Smooth muscle cell (in vitro differentiated cells): ENCODE results near the gene UPK1B. TPM values are rescaled to one million over a fixed set of nuclear protein-coding genes. Genes with fewer than 3 reads are reported as not detected.

ENCODE experiments used
- DNase-seq: peaks from one replicate; lab custom pipeline; 2025; ENCODE audit not compliant: unreplicated experiment; lab: John Stamatoyannopoulos, UW
- H2AFZ ChIP-seq: fragments of 200-600 bp; sonication (generic); 2 replicates; pipeline ENCODE4 v1.6.0; 2016; ENCODE audit warnings: antibody characterized with exemption, low read depth, mild to moderate bottlenecking
- H3F3A ChIP-seq: fragments of 200-600 bp; sonication (generic); 2 replicates; pipeline ENCODE4 v1.6.0; 2017; ENCODE audit warnings: antibody characterized with exemption, low read depth
- H3K27ac ChIP-seq: fragments of 200-600 bp; sonication (generic); 2 replicates; pipeline ENCODE4 v1.5.1; 2016; ENCODE audit warnings: low read depth, mild to moderate bottlenecking
- H3K27me3 ChIP-seq: fragments of 200-600 bp; sonication (generic); 2 replicates; pipeline ENCODE4 v1.6.1; 2016; ENCODE audit warnings: low read depth, mild to moderate bottlenecking
- H3K36me3 ChIP-seq: fragments of 200-600 bp; sonication (generic); 2 replicates; pipeline ENCODE4 v1.5.1; 2016; ENCODE audit warnings: low read depth
- H3K4me1 ChIP-seq: fragments of 200-600 bp; sonication (generic); 2 replicates; pipeline ENCODE4 v1.5.1; 2016; ENCODE audit warnings: low read depth
- H3K4me2 ChIP-seq: fragments of 200-600 bp; sonication (generic); 2 replicates; pipeline ENCODE4 v1.6.0; 2016; ENCODE audit warnings: mild to moderate bottlenecking
- H3K4me3 ChIP-seq: fragments of 200-600 bp; sonication (generic); 2 replicates; pipeline ENCODE4 v1.5.1; 2016; ENCODE audit warnings: mild to moderate bottlenecking
- H3K79me2 ChIP-seq: fragments of 200-600 bp; sonication (generic); 2 replicates; pipeline ENCODE4 v1.6.0; 2016; ENCODE audit warnings: low read depth, mild to moderate bottlenecking
- H3K9ac ChIP-seq: fragments of 200-600 bp; sonication (generic); 2 replicates; pipeline ENCODE4 v1.6.0; 2016; ENCODE audit warnings: low read depth
- H3K9me3 ChIP-seq: fragments of 200-600 bp; sonication (generic); replicated peaks from 2 replicates; pipeline ENCODE4 v1.5.1; 2016; ENCODE audit warnings: low read depth
- H4K20me1 ChIP-seq: fragments of 200-600 bp; sonication (generic); 2 replicates; pipeline ENCODE4 v1.6.0; 2016; ENCODE audit warnings: low read depth
- CTCF ChIP-seq: fragments of 200-600 bp; sonication (generic); IDR thresholded peaks from 2 replicates; pipeline ENCODE4 v1.5.1; 2017; ENCODE audit warnings: borderline replicate concordance, mild to moderate bottlenecking, antibody characterized with exemption; ENCODE audit not compliant: insufficient read depth, poor library complexity, severe bottlenecking
- WGBS: methylation state at CpG from one replicate; pipeline ENCODE4 v1.1.7; 2016; ENCODE audit warnings: low lambda C conversion rate; 5-methylcytosine and 5-hydroxymethylcytosine counted together
- polyA plus RNA-seq: library from polyadenylated mRNA; unstranded; fragments of >200 nt; fragmentation: Nextera tagmentation; extraction: Ambion mirVana; gene quantifications from 2 replicates; pipeline ENCODE4 v1.2.1, GENCODE V29; 2016
- total RNA-seq: library from RNA; depleted of rRNA; stranded (reverse); fragments of >200 nt; gene quantifications from 2 replicates; pipeline ENCODE4 v1.2.3, GENCODE V29; 2014

UPK1B gene
- total and polyA plus RNA-seq, 2 experiments from 2014 or later: 1.1 to 9.1 TPM

GRCh38 chr3:119211803-119212202, 38.4 kb downstream of the UPK1B start:
- Histone ChIP-seq H3K9me3 (no peaks in the 10 kb centered on the region), H3K27me3 (no peaks in the 10 kb centered on the region), H3K36me3 (peaks cover 4% of the 10 kb centered on the region), H4K20me1 (no peaks in the 10 kb centered on the region), H2AFZ (no peak overlapping the region), H3K79me2 (no peaks in the 10 kb centered on the region), H3K4me1 (no peaks in the 10 kb centered on the region), H3K9ac (no peak overlapping the region), H3F3A (no peaks in the 10 kb centered on the region), H3K4me2 (no peak overlapping the region), H3K4me3 (no peak overlapping the region), H3K27ac (no peak overlapping the region)
- WGBS: 96% methylated on average over 6 of the region's 6 CpGs
- no peak for DNase-seq
- TF ChIP-seq CTCF: no peak

GRCh38 chr3:119219069-119219468, 45.7 kb downstream of the UPK1B start:
- Histone ChIP-seq H3K4me3 (no peak overlapping the region), H3K36me3 (no peaks in the 10 kb centered on the region), H3K4me2 (no peak overlapping the region), H3K9me3 (no peaks in the 10 kb centered on the region), H3K9ac (no peak overlapping the region), H3K4me1 (no peaks in the 10 kb centered on the region), H2AFZ (no peak overlapping the region), H3K27me3 (no peaks in the 10 kb centered on the region), H4K20me1 (no peaks in the 10 kb centered on the region), H3K79me2 (no peaks in the 10 kb centered on the region), H3K27ac (no peak overlapping the region), H3F3A (no peaks in the 10 kb centered on the region)
- DNase-seq: no peak
- 98% methylated on average over 4 of the region's 4 CpGs for WGBS
- TF ChIP-seq CTCF: no peak

- Histone ChIP-seq H3K4me1 (no peaks in the 10 kb centered on the region), H3K4me2 (no peak overlapping the region), H3K9ac (no peak overlapping the region), H3K27me3 (no peaks in the 10 kb centered on the region), H4K20me1 (no peaks in the 10 kb centered on the region), H3K36me3 (no peaks in the 10 kb centered on the region), H3K79me2 (no peaks in the 10 kb centered on the region), H3K9me3 (no peaks in the 10 kb centered on the region), H3K4me3 (no peak overlapping the region), H3F3A (no peaks in the 10 kb centered on the region), H2AFZ (no peak overlapping the region), H3K27ac (no peak overlapping the region)
- 99% methylated on average over 7 of the region's 7 CpGs for WGBS
- DNase-seq: no peak
- no peak for TF ChIP-seq CTCF
Measured at GRCh38 chr3:119220198-119220597, 46.8 kb downstream of the UPK1B start.

GRCh38 chr3:119220970-119221667, 47.7 kb downstream of the UPK1B start:
- Histone ChIP-seq H3K4me2 (no peak overlapping the region), H3K4me1 (no peaks in the 10 kb centered on the region), H3K27me3 (no peaks in the 10 kb centered on the region), H4K20me1 (no peaks in the 10 kb centered on the region), H3K9ac (no peak overlapping the region), H2AFZ (no peak overlapping the region), H3K27ac (no peak overlapping the region), H3K79me2 (no peaks in the 10 kb centered on the region), H3K4me3 (no peak overlapping the region), H3F3A (no peaks in the 10 kb centered on the region), H3K36me3 (no peaks in the 10 kb centered on the region), H3K9me3 (no peaks in the 10 kb centered on the region)
- TF ChIP-seq CTCF: no peak
- DNase-seq: no peak
- 82% methylated on average over 3 of the region's 3 CpGs for WGBS
